DND-41 (cell line): ENCODE measurements around the gene MTA2.

ENCODE experiments used
- CTCF ChIP-seq: IDR thresholded peaks from 2 replicates; pipeline ENCODE4 v1.5.1; 2012; ENCODE audit warnings: borderline replicate concordance, low read length, moderate library complexity, mild to moderate bottlenecking; ENCODE audit not compliant: poor library complexity, severe bottlenecking; ENCODE audit errors: extremely low read depth
- EZH2 ChIP-seq: IDR thresholded peaks from 3 replicates; pipeline ENCODE4 v1.6.1; 2012; ENCODE audit warnings: borderline replicate concordance, low read depth, mild to moderate bottlenecking, moderate library complexity, low read length, inconsistent platforms; ENCODE audit not compliant: severe bottlenecking

- TF ChIP-seq CTCF (peak; percentile 90), EZH2 (no peak)
These were observed 8.1 kb downstream of the MTA2 start for GRCh38 chr11:62593434-62594044.
